ENCODE measurements around the gene PPBP.

Gene PPBP

GRCh38 chr4:74028504-74028903, 40.5 kb upstream of the PPBP start:
- no peak overlapping the region for H3K4me2 ChIP-seq (ENCODE audit: low read depth, low read length, poor library complexity, severe bottlenecking)
- H3K4me3 ChIP-seq (ENCODE audit: low read length, poor library complexity, severe bottlenecking), result no peak overlapping the region
- no peaks in the 10 kb centered on the region for H3K79me2 ChIP-seq (ENCODE audit: insufficient read depth, low read length)
- no peaks in the 10 kb centered on the region for H4K20me1 ChIP-seq (ENCODE audit: insufficient read depth, low read length, poor library complexity, severe bottlenecking)
- H3F3A ChIP-seq (ENCODE audit: low read depth), result no peaks in the 10 kb centered on the region
- no peaks in the 10 kb centered on the region for H3K9me2 ChIP-seq (replicated peaks; ENCODE audit: low read depth, low read length)
- no peaks in the 10 kb centered on the region for H3K36me3 ChIP-seq (ENCODE audit: insufficient read depth, low read length)
- H3K4me1 ChIP-seq (ENCODE audit: insufficient read depth, low read length, poor library complexity, severe bottlenecking), result peaks cover 12% of the 10 kb centered on the region
- no peak overlapping the region for H2AFZ ChIP-seq (ENCODE audit: low read length)
- H3K9ac ChIP-seq (ENCODE audit: low read depth, low read length, poor library complexity, severe bottlenecking), result no peak overlapping the region
- H3K9me3 ChIP-seq (ENCODE audit: insufficient read depth, low read depth, low read length), result no peaks in the 10 kb centered on the region; the same call in 1 of the 2 replicates
- TF ChIP-seq EZH2phosphoT487 (IDR thresholded peaks at IDR 0.05; ENCODE audit: borderline replicate concordance), result no peak
- TF ChIP-seq, protein P1, sequence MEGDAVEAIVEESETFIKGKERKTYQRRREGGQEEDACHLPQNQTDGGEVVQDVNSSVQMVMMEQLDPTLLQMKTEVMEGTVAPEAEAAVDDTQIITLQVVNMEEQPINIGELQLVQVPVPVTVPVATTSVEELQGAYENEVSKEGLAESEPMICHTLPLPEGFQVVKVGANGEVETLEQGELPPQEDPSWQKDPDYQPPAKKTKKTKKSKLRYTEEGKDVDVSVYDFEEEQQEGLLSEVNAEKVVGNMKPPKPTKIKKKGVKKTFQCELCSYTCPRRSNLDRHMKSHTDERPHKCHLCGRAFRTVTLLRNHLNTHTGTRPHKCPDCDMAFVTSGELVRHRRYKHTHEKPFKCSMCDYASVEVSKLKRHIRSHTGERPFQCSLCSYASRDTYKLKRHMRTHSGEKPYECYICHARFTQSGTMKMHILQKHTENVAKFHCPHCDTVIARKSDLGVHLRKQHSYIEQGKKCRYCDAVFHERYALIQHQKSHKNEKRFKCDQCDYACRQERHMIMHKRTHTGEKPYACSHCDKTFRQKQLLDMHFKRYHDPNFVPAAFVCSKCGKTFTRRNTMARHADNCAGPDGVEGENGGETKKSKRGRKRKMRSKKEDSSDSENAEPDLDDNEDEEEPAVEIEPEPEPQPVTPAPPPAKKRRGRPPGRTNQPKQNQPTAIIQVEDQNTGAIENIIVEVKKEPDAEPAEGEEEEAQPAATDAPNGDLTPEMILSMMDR (conservative IDR thresholded peaks at IDR 0.05; ENCODE audit: low read length), result no peak
- H3K27me3 ChIP-seq (ENCODE audit: insufficient read depth, low read length, poor library complexity, severe bottlenecking), result no peaks in the 10 kb centered on the region

DNA sequence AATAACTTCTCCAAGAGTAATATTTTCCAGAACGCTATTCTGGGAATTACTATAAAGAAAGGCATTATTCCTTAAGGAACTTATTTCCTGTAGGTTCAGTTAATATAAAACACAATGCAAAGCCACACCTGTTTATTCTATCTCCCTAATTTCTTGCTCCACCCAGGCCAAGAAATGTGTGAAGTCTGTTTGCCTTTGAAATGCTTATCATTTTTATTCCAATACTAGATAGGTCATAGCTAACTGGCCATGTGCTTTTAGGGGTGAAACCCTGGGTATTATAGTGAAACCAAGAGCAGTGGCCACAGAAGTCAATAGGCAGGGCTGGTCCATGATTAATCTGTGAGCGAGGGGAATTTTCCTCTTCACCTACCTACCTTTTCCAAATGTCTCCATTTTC, 35.7 kb upstream of the PPBP start:
- no peak for TF ChIP-seq EZH2phosphoT487 (IDR thresholded peaks at IDR 0.05; ENCODE audit: borderline replicate concordance)
- TF ChIP-seq, protein P1 (conservative IDR thresholded peaks at IDR 0.05; ENCODE audit: low read length), result no peak
- Histone ChIP-seq H3K36me3 (ENCODE audit: insufficient read depth, low read length) (no peaks in the 10 kb centered on the region), H3K27me3 (ENCODE audit: insufficient read depth, low read length, poor library complexity, severe bottlenecking) (no peaks in the 10 kb centered on the region), H4K20me1 (ENCODE audit: insufficient read depth, low read length, poor library complexity, severe bottlenecking) (no peaks in the 10 kb centered on the region), H3K9ac (ENCODE audit: low read depth, low read length, poor library complexity, severe bottlenecking) (no peak overlapping the region), H3K9me3 (ENCODE audit: insufficient read depth, low read depth, low read length) (no peaks in the 10 kb centered on the region; the same call in 1 of the 2 replicates), H2AFZ (ENCODE audit: low read length) (no peak overlapping the region), H3K79me2 (ENCODE audit: insufficient read depth, low read length) (no peaks in the 10 kb centered on the region), H3K4me2 (ENCODE audit: low read depth, low read length, poor library complexity, severe bottlenecking) (no peak overlapping the region), H3F3A (ENCODE audit: low read depth) (no peaks in the 10 kb centered on the region), H3K4me3 (ENCODE audit: low read length, poor library complexity, severe bottlenecking) (no peak overlapping the region), H3K9me2 (replicated peaks; ENCODE audit: low read depth, low read length) (no peaks in the 10 kb centered on the region), H3K4me1 (ENCODE audit: insufficient read depth, low read length, poor library complexity, severe bottlenecking) (peaks cover 3% of the 10 kb centered on the region)

GRCh38 chr4:74021601-74022000, 33.6 kb upstream of the PPBP start:
- no peaks in the 10 kb centered on the region for H3K79me2 ChIP-seq (ENCODE audit: insufficient read depth, low read length)
- H3K4me2 ChIP-seq (ENCODE audit: low read depth, low read length, poor library complexity, severe bottlenecking), result no peak overlapping the region
- H4K20me1 ChIP-seq (ENCODE audit: insufficient read depth, low read length, poor library complexity, severe bottlenecking), result no peaks in the 10 kb centered on the region

More at GRCh38 chr4:74021601-74022000, 33.6 kb upstream of the PPBP start:
- H3K4me1 ChIP-seq (ENCODE audit: insufficient read depth, low read length, poor library complexity, severe bottlenecking), result peaks cover 11% of the 10 kb centered on the region
- H3K9me2 ChIP-seq (replicated peaks; ENCODE audit: low read depth, low read length), result no peaks in the 10 kb centered on the region
- no peak overlapping the region for H3K4me3 ChIP-seq (ENCODE audit: low read length, poor library complexity, severe bottlenecking)
- TF ChIP-seq EZH2phosphoT487 (IDR thresholded peaks at IDR 0.05; ENCODE audit: borderline replicate concordance), result no peak
- TF ChIP-seq, protein P1 (conservative IDR thresholded peaks at IDR 0.05; ENCODE audit: low read length), result no peak
- no peaks in the 10 kb centered on the region for H3K27me3 ChIP-seq (ENCODE audit: insufficient read depth, low read length, poor library complexity, severe bottlenecking)
- no peaks in the 10 kb centered on the region for H3F3A ChIP-seq (ENCODE audit: low read depth)
- no peaks in the 10 kb centered on the region; the same call in 1 of the 2 replicates for H3K9me3 ChIP-seq (ENCODE audit: insufficient read depth, low read depth, low read length)
- no peaks in the 10 kb centered on the region for H3K36me3 ChIP-seq (ENCODE audit: insufficient read depth, low read length)
- no peak overlapping the region for H3K9ac ChIP-seq (ENCODE audit: low read depth, low read length, poor library complexity, severe bottlenecking)
- no peak overlapping the region for H2AFZ ChIP-seq (ENCODE audit: low read length)

All from Loucy (cell line).